Measurements from ENCODE around the gene NHERF2.

Gene NHERF2

GRCh38 chr16:2063861-2064260 is 37.2 kb downstream of the NHERF2 start:
- DNase-seq: no peak

GRCh38 chr16:2064368-2064945 is 37.8 kb downstream of the NHERF2 start:
- no peak for DNase-seq

GRCh38 chr16:2066139-2066538 is 39.4 kb downstream of the NHERF2 start:
- no peak for DNase-seq

GRCh38 chr16:2070576-2071453 is 44.1 kb downstream of the NHERF2 start:
- DNase-seq: no peak

GRCh38 chr16:2071454-2072202 is 44.9 kb downstream of the NHERF2 start:
- no peak for DNase-seq

GRCh38 chr16:2072926-2073325 is 46.2 kb downstream of the NHERF2 start:
- no peak for DNase-seq

GRCh38 chr16:2074071-2074470 is 47.4 kb downstream of the NHERF2 start:
- DNase-seq: no peak

GRCh38 chr16:2075631-2076030 is 48.9 kb downstream of the NHERF2 start:
- DNase-seq: no peak

- DNase-seq: no peak
These were observed 49.6 kb downstream of the NHERF2 start for GRCh38 chr16:2076072-2076865.

GRCh38 chr16:2077016-2077415 is 50.3 kb downstream of the NHERF2 start:
- no peak for DNase-seq

- DNase-seq: no peak
These were observed 51.0 kb downstream of the NHERF2 start for GRCh38 chr16:2077696-2078095.

GRCh38 chr16:2078096-2078495 is 51.4 kb downstream of the NHERF2 start:
- no peak for DNase-seq

- DNase-seq: no peak
These were observed 52.0 kb downstream of the NHERF2 start for GRCh38 chr16:2078691-2079090.

- DNase-seq: no peak
These were observed 52.7 kb downstream of the NHERF2 start for GRCh38 chr16:2079311-2079800.

- no peak for DNase-seq
These were observed 53.3 kb downstream of the NHERF2 start for GRCh38 chr16:2079991-2080390.

- DNase-seq: no peak
These were observed 54.7 kb downstream of the NHERF2 start for GRCh38 chr16:2081201-2082084.

- peak; percentile 59 for DNase-seq
These were observed 55.7 kb downstream of the NHERF2 start for GRCh38 chr16:2082171-2082982.

- no peak for DNase-seq
These were observed 56.3 kb downstream of the NHERF2 start for GRCh38 chr16:2082983-2083364.

- no peak for DNase-seq
These were observed 56.7 kb downstream of the NHERF2 start for GRCh38 chr16:2083409-2083808.

GRCh38 chr16:2083876-2084780 is 57.4 kb downstream of the NHERF2 start:
- no peak for DNase-seq

All from eye (tissue), 1 donor.